ENCODE results near the gene TM9SF1. TPM values are rescaled to one million over a fixed set of nuclear protein-coding genes. Genes with fewer than 3 reads are reported as not detected.
"Not testable (repeated sequence)": the region's sequence is repeated elsewhere in the genome, so short reads cannot be mapped to it uniquely, and the experiment has no call there.

The TM9SF1 gene
- total RNA-seq, 1 experiment from 2014 or later = 141 TPM

DNA sequence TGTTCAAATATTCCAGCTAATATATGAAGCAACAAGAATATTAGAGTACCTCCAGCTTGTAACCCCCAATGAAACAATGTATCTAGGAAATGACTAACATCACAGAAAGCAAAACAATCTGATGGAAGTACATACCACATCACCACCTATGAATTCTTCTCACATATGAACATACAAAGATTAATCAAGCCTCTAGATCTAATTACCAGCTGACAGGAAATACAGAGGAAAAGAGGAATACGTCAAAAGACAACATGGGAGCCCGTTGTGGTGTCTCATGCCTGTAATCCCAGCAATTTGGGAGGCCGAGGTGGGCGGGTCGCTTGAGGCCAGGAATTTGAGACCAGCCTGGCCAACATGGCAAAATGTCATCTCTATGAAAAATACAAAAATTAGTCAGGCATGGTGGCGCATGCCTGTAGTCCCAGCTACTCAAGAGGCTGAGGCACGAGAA is 29.4 kb upstream of the TM9SF1 start:
- DNase-seq (ENCODE audit: low read depth) = peak; percentile 85

DNA sequence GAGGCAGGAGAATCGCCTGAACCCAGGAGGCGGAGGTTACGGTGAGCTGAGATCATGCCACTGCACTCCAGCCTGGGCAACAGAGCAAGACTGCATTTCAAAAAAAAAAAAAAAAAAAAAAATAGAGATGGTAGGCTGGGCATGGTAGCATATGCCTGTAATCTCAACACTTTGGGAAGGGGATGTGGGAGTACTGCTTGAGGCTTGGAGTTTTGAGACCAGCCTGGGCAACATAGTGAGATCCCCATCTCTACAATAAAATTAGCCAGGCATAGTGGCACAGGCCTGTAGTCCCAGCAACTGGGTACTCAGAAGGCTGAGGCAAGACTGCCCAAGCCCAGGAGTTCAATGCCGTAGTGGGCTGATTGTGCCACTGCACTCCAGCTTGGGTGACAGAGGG is 27.7 kb upstream of the TM9SF1 start:
- DNase-seq (ENCODE audit: low read depth) = not testable (repeated sequence)

DNA sequence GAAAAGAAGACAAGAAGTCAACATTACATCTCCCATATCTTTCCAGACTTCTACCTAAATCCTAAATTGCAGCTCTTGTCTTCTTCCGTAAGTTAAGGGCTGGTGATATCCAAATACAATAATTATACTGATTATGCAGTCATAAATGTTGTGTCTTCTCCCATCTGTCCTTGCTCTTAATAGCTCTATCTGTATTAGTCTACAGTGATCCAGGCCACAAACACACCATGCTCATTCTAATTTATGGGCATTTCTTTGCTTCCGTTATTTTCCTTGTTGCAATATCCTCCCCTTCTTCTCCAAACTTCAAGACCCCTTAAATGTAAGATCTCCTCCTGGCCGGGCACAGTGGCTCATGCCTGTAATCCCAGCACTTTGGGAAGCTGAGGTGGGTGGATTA is 24.3 kb upstream of the TM9SF1 start:
- DNase-seq (ENCODE audit: low read depth) = no peak

DNA sequence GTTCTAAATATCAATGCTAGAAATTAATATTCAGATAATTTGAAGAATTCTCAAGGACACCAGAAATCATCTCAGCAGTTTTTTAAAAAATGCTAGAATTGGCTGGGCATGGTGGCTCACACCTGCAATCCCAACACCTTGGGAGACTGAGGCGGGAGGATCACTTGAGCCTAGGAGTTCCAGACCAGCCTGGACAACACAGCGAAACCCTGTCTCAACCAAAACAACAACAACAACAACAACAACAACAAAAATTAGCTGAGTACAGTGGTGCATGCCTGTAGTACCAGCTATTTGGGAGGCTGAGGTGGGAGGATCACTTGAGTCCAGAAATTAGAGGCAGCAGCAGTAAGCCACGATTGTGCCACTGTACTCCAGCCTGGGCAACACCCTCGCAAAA is 23.8 kb upstream of the TM9SF1 start:
- DNase-seq (ENCODE audit: low read depth) = no peak

DNA sequence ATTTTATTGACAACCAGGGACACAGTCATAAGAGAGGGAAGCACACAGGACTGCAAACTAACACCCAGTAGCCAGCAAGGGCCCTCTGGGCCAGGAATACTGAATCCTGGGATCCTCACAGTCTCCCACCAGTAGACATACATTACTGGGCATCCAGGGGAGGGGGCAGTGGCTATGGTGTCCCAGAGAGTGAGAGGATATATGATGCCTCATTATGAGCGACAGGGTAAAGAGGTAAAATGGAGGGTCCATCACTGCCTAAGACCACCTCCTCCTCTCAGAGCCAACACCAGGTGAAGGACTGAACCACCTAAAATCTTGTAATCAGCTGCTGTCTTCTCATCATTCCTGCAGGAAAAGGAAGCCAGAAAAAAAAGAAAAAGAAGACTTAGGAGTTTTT is 21.6 kb upstream of the TM9SF1 start:
- DNase-seq (ENCODE audit: low read depth) = not testable (repeated sequence)

DNA sequence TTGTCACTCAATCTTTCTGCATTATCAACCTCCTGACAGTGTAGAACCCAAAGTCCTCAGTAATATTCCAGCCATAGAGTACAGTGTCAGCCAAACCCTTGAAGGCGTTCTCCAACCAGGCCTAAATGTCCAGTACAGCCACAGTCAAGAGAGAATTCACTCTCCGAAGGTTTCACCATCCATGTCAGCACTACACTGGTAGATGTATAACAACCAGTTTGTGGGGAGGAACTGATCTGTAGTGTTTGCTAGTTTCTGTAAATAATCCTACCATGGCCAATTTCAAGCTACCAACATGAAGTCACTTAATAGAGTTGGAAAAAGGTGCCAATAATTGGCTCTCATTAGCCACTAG is 21.1 kb upstream of the TM9SF1 start:
- DNase-seq (ENCODE audit: low read depth) = no peak

DNA sequence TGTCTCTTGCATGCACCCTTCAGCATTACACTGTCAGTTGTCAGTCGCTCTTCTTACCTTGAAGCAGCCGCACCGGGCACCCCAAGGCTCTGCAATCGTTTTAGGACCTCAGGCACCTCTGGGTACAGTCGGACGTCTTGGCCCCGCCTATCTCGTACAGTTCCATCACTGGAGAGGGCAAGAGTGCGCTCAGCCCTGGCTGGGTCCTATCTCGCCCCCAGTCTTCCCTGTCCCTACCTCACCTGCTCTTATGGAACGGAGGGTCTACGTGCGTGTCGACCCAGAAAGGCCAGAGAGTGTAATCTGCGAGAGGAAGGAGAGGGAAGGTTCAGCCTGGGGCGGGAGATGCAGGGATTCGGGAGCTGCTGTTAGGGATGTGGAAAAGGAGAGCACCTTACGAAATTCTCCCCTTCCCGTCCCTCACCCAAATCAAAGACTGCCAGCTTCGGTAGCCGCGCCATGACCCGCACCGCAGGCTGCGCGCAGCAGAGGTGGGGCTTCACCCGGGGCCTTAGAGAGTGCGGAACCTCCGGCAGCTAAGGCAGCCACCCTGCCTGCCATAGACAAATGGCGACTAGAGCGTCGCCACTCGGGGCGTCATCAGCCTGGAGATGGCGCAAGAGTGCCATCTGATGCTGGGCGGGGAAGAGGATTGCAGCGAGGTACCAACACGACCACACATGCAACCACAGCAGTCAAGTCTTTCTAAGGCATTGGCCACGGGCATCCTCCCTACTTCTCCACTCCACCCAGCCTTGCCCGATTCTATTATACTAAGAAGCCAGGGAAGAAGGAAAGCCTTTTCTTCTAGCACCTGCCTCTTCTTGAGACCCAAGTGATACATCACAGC is 20.5 kb upstream of the TM9SF1 start, which contains the start of gene MDP1:
MDP1 (minus strand) TSS at position 572 of the 850 bp plus-strand sequence; CDS start at position 461, 111 bp downstream.
- peak; percentile 85 for DNase-seq (ENCODE audit: low read depth)

DNA sequence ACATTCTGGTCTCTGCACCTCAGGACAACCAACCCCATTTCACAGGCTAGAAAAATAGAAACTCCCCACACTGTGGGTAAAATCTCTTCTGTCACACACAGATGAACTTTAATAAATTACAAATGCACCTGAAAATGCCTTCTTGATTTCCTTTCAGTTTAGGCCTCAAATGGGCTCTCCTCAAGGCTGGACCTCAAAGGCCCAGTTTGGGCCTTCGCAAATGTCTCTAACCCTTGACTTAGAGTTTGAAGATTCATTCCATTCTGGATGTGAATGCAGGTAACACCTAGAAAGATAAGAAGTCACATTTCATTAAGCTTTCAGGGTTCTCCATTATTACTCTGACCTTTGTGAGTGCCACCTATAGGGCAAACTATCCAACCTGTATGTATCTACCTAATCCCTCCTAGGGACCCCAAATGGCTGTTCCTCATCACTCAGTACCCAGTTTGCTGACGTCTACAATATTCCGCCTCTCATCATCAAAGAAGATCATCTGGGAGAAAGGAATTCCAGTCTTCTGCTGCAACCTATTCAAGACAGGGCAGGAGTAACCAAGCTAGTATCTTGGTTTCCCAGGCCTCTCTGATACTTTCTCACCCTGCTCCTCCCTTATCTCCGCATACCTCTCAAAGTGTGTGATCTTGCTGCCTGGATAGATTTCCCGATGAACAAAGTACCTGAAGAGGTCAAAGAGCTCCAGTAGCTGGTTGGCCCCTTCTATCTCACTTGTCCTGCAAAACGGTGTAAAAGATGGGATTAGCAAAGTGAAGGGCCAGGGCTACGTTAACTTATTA is 18.8 kb upstream of the TM9SF1 start:
- DNase-seq (ENCODE audit: low read depth) = no peak

GRCh38 chr14:24212924-24213865 is 18.0 kb upstream of the TM9SF1 start, which contains the start of gene CHMP4A:
TSS of gene CHMP4A (minus strand) at chr14:24213488. CDS start at chr14:24213439, 49 bp downstream.
- DNase-seq (ENCODE audit: low read depth) = peak; percentile 98

- DNase-seq (ENCODE audit: low read depth) = no peak
Measured at GRCh38 chr14:24211311-24211710, 16.1 kb upstream of the TM9SF1 start.

GRCh38 chr14:24207625-24208024 is 12.4 kb upstream of the TM9SF1 start:
- DNase-seq (ENCODE audit: low read depth) = no peak

GRCh38 chr14:24207104-24207551 is 11.9 kb upstream of the TM9SF1 start:
- no peak for DNase-seq (ENCODE audit: low read depth)

DNA sequence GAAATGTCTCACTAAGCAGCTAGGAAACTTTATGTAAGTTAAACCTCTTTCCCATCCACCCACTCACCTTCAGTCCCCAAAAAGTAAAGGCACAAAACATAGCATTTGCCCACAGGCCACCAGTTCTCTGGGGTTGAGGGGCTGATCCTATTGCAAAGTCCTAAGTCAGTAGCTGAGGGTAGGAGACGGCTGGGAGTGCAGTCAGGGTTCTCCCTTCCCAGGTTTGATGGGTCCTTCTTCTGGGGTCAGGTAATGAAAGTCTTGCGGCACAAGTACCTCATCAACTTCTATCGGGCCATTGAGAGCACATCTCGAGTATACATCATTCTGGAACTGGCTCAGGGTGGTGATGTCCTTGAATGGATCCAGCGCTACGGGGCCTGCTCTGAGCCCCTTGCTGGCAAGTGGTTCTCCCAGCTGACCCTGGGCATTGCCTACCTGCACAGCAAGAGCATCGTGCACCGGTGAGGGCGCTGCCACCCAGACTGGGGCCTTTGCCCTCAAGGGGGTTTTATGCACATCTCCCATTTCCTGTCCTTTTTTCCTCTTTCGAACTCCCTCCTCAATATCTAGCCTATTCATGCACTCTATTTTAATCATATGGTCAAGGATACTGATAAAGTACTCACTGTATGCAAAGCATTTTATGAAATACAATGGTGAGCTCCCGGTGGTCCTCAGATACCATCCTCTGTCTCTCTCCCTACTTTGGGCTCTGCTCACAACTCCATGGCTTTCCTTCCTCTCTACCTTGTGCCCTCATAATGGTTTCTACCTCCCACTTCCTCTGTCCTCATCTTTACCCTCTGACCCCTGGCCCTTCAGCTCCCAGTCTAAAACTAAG is 11.2 kb upstream of the TM9SF1 start:
- DNase-seq (ENCODE audit: low read depth) = no peak

DNA sequence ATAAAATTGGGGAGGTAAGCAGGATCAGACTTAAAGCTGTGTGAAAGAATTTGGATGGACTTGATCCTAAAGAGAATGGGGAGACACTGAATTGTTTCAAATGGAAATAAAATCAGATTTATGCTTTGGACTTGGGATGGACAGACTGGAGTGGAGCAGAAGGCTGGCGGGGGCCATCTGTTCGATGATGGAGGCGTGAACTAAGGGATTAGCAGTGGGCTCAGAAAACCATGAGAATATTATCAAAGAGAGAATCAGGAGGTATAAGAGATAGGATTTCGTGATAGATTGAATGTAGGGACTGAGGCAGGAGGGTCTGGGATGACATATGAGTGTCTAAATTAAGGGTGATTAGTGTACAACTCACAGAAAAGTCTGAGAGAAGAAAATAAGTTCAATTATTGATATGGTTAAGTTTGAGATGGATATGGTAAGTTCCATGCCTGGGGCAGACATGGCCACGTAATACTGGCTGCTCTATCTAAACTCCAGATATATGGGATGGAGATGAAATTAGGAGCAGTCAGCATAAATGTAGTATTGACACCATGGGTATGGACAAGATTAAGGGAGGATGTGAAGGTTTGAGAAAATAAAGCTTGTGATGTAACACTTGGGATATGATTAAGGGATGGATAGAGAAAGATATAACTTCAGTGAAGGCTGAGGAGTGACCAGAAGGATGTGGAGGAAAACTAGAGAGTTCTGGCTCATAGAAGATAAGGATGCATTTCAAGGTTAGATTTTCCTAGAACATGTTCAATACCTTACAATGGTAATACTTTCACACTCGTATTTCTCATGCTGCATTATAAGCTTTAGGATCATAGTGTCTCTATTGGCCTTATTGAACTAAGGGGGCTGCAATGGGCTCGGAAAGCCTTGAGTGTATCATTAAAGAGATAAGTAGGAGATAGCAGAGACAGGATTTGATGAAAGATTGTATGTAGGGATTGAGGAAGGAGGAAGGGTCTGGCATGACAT is 9.2 kb upstream of the TM9SF1 start:
- no peak for DNase-seq (ENCODE audit: low read depth)

- not testable (repeated sequence) for DNase-seq (ENCODE audit: low read depth)
Measured at GRCh38 chr14:24203249-24203886, 8.1 kb upstream of the TM9SF1 start.

GRCh38 chr14:24202538-24202937 is 7.3 kb upstream of the TM9SF1 start:
- DNase-seq (ENCODE audit: low read depth) = not testable (repeated sequence)

DNA sequence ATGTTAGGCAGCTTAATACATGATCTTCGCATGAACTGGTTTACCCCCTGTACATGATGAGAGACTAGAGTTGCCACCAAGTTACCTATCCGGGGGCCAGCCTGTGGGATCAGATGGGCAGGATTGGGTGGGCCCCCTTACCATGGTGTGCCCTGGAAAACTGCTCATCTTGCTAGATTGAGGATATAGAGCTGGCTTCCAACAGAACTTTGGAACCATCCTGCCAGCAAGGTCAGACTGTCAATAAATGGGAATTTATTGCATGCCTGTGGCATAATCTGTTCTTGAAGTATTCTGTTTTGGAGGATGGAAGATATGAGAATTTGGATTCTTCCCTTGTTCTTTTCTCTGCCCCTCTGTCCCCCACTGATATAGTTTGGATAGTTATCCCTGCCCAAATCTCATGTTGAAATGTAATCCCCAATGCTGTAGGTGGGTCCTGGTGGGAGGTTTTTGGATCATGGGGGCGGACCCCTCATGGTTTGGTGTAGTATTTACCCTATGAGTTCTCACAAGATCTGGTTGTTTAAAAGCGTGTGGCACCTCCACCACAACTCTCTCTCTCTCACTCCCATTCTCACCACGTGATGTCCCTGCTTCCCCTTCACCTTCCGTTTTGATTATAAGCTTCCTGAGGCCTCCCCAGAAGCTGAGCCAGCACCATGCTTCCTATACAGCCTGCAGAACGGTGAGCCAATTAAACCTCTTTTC is 3.7 kb upstream of the TM9SF1 start:
- DNase-seq (ENCODE audit: low read depth) = no peak

DNA sequence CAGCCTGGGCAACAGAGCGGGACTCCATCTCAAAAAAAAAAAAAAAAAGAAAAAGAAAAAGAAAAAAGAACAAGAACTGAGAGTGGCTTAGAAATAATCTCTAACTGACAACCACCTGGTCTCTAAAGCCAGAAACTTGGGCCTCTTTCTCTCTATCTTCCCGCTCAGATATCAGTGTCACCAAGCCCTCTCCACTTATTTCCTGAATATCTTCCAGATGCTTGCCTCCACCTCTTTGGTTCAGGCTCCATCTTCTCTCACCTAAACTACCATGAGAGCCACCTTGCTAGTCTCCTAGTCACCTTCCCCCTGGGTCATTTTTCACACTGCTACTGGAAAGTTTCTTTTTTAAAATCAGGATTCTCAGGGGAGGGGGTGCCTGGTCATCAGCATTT is 1.8 kb upstream of the TM9SF1 start:
- DNase-seq (ENCODE audit: low read depth) = no peak
